A549 (cell line): ENCODE measurements around the gene IPO4.

ENCODE experiments used
- CBX2 ChIP-seq: fragments of 200-600 bp; sonication (generic); IDR thresholded peaks from 2 replicates; pipeline ENCODE4 v1.6.1; 2016; ENCODE audit warnings: low read depth, mild to moderate bottlenecking, borderline replicate concordance
- CTCF ChIP-seq: fragments of >200 bp; sonication (Bioruptor Twin); formaldehyde crosslinking; IDR thresholded peaks from 3 replicates; pipeline ENCODE4 v1.5.1; 2016
- ZFP36 ChIP-seq: fragments of 450-650 bp; IDR thresholded peaks from 2 replicates; pipeline ENCODE4 v1.6.1; 2014; ENCODE audit warnings: borderline replicate concordance; ENCODE audit not compliant: partially characterized antibody

- TF ChIP-seq CTCF = no peak
- no peak for TF ChIP-seq CBX2
- TF ChIP-seq ZFP36 = no peak
These were observed 58.3 kb downstream of the IPO4 start, which contains the start of gene FITM1 for GRCh38 chr14:24130380-24130716.
